ENCODE measurements around the gene MYOF. TPM values are rescaled to one million over a fixed set of nuclear protein-coding genes. Genes with fewer than 3 reads are reported as not detected.

MYOF gene
- total and polyA plus RNA-seq, 2 of the 8 experiments (the other 6 are each of a cell fraction or from before 2014, with no cell fraction given): 0.98 to 2.3 TPM

- Histone ChIP-seq H2BK20ac (ENCODE audit: low read length) (no peak overlapping the region), H4K5ac (ENCODE audit: insufficient read length, low read depth, low read length) (no peak overlapping the region), H2BK120ac (replicated peaks; ENCODE audit: low read depth, low read length) (no peak overlapping the region), H2BK12ac (ENCODE audit: low read depth, low read length) (no peak overlapping the region), H4K20me1 (replicated peaks in 1 of 2; ENCODE audit: control insufficient read depth in 1 of 2, insufficient read depth in 2 of 2, low read length in 2 of 2) (no peaks in the 10 kb centered on the region), H2AK5ac (ENCODE audit: low read depth, low read length) (no peak overlapping the region), H3K4me2 (ENCODE audit: insufficient read depth in 1 of 2, low read depth in 2 of 2, low read length in 2 of 2) (no peak overlapping the region), H3K18ac (ENCODE audit: extremely low read depth, low read length) (no peak overlapping the region), H3K27ac (ENCODE audit: low read depth, low read length) (no peak overlapping the region), H2BK5ac (ENCODE audit: low read depth, low read length) (no peak overlapping the region), H4K8ac (ENCODE audit: extremely low read depth, insufficient read depth, low read length) (no peak overlapping the region), H3K4me3 (ENCODE audit: extremely low read depth in 1 of 4, insufficient read depth in 2 of 4, low read depth in 3 of 4, low read length in 4 of 4) (no peak overlapping the region), H2AFZ (ENCODE audit: low read length) (peak overlapping the region; percentile 57; the same call in 1 of the 2 replicates), H3K56ac (replicated peaks; ENCODE audit: insufficient read length, low read depth, low read length) (no peak overlapping the region), H3K9ac (replicated peaks in 1 of 4; ENCODE audit: extremely low read depth in 1 of 4, low read depth in 3 of 4, low read length in 3 of 4) (no peak overlapping the region), H3K23me2 (ENCODE audit: low read depth, low read length) (peaks cover 9% of the 10 kb centered on the region; the same call in 1 of the 2 replicates), H3K79me1 (ENCODE audit: low read depth, low read length) (no peaks in the 10 kb centered on the region), H3K14ac (ENCODE audit: insufficient read length) (no peak overlapping the region), H3K9me3 (ENCODE audit: insufficient read depth in 2 of 2, low read depth in 1 of 2, low read length in 1 of 2) (no peaks in the 10 kb centered on the region), H2BK15ac (ENCODE audit: low read length) (no peak overlapping the region), H3K4me1 (replicated peaks in 1 of 4; ENCODE audit: control insufficient read depth in 3 of 4, insufficient read depth in 4 of 4, low read length in 3 of 4) (no peaks in the 10 kb centered on the region; a peak in 1 of 7 replicates), H4K91ac (replicated peaks; ENCODE audit: insufficient read length, low read length) (no peak overlapping the region), H3K36me3 (ENCODE audit: control insufficient read depth in 2 of 4, insufficient read depth in 4 of 4, low read length in 3 of 4) (no peaks in the 10 kb centered on the region), H3K79me2 (ENCODE audit: control insufficient read depth in 1 of 2, insufficient read depth in 2 of 2, low read length in 2 of 2) (0 out of 4 replicates have a peak, but pooled peaks cover 0 to 2% of the 10 kb centered on the region in 2 experiments), H3K4ac (replicated peaks; ENCODE audit: insufficient read length, low read depth, low read length) (no peak overlapping the region), H3K27me3 (replicated peaks in 1 of 4; ENCODE audit: control insufficient read depth in 3 of 4, extremely low read depth in 1 of 4, insufficient read depth in 3 of 4, low read length in 3 of 4) (peaks cover 0 to 2% (median 0%) of the 10 kb centered on the region in 4 experiments; a peak in 2 of 7 replicates), H3K23ac (ENCODE audit: insufficient read length) (no peak overlapping the region)
- CTCF ChIA-PET (ENCODE audit: partially characterized antibody): interaction anchor here (1.3 to 16.5 kb wide), 4 partner anchors 10 to 136 kb away, joined by 4 to 513 read pairs (median 102); no protein-coding TSS in a partner anchor
- DNase-seq (ENCODE audit: low read depth in 1 of 2, low spot score in 2 of 2): no peak
- POLR2A ChIA-PET (ENCODE audit: partially characterized antibody): no interaction called here
- WGBS, 2 experiments (ENCODE audit: extremely low coverage in 1 of 2, insufficient coverage in 1 of 2, insufficient read length in 1 of 2, insufficient replicate concordance in 2 of 2, low coverage in 1 of 2, low lambda C conversion rate in 2 of 2, missing lambda C conversion rate in 1 of 2): 79% methylated on average over 3 of the region's 3 CpGs; no CpG with 5 or more reads in 1 of the 2 experiments
- FAIRE-seq: no peak
- TF ChIP-seq TAF7 (optimal IDR thresholded peaks at IDR 0.05; ENCODE audit: borderline replicate concordance, low read depth, low read length): no peak
- TF ChIP-seq KDM4A (IDR thresholded peaks at IDR 0.05; ENCODE audit: low read depth, low read length, severe bottlenecking): no peak
- no peak for TF ChIP-seq BACH1 (IDR thresholded peaks at IDR 0.05; ENCODE audit: low read length)
Measured at GRCh38 chr10:93493162-93493561, 11.0 kb upstream of the MYOF start.
